22Rv1 (cell line): ENCODE data around the gene HPGDS.

Experiments used
- ZFX ChIP-seq: fragments of 450-650 bp; IDR thresholded peaks from 2 replicates; pipeline ENCODE4 v1.6.1; 2017; ENCODE audit warnings: antibody characterized with exemption, borderline replicate concordance
- TF ChIP-seq, protein P1 (sequence below): fragments of 450-650 bp; IDR thresholded peaks from 2 replicates; pipeline ENCODE4 v1.5.1; 2017; ENCODE audit warnings: mild to moderate bottlenecking

DNA sequence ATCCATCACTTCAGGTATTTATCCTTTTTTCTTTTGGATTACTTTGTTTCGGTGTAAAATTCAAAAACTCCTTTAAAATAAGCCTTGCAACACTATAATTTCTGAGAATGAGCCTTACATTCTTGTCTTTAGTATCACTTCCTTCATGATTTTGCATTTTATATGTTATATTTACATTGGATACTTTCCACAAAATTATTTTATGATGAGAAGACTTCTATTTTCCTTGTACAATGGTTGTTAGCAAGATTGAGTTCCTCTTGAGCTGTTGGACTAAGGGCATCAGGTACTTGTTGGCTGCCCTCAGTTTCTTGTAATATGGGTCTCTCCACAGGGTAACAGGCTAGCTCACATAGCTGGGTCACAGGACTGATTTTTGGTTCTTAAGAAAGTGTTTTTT is 22.7 kb upstream of the HPGDS start:
- TF ChIP-seq, protein P1, sequence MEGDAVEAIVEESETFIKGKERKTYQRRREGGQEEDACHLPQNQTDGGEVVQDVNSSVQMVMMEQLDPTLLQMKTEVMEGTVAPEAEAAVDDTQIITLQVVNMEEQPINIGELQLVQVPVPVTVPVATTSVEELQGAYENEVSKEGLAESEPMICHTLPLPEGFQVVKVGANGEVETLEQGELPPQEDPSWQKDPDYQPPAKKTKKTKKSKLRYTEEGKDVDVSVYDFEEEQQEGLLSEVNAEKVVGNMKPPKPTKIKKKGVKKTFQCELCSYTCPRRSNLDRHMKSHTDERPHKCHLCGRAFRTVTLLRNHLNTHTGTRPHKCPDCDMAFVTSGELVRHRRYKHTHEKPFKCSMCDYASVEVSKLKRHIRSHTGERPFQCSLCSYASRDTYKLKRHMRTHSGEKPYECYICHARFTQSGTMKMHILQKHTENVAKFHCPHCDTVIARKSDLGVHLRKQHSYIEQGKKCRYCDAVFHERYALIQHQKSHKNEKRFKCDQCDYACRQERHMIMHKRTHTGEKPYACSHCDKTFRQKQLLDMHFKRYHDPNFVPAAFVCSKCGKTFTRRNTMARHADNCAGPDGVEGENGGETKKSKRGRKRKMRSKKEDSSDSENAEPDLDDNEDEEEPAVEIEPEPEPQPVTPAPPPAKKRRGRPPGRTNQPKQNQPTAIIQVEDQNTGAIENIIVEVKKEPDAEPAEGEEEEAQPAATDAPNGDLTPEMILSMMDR: no peak
- TF ChIP-seq ZFX: no peak
